K562 (cell line): ENCODE data around the gene COL4A2. TPM values are rescaled to one million over a fixed set of nuclear protein-coding genes. Genes with fewer than 3 reads are reported as not detected.

ENCODE experiments used
- ATAC-seq: fragments of 200-7000 bp; cut with Tn5 transposase; 3 replicates; pipeline ENCODE4 v1.9.1; 2020; ENCODE audit warnings: moderate library complexity
- BruUV-seq: library from RNA; stranded (reverse); fragments of 400-500 nt; replicated peaks from 2 replicates; lab custom pipeline; 2021; lab: Mats Ljungman, UMichigan
- CTCF ChIA-PET: fragments of 300-600 bp; formaldehyde crosslinking; extraction: SDS; loops from one replicate; lab custom pipeline; 2021; ENCODE audit warnings: low intra/inter-chr PET ratio; lab: Yijun Ruan, JAX
- POLR2A ChIA-PET: fragments of 300-600, 350-650 bp; sonication (Branson Sonifier 250); formaldehyde crosslinking; extraction: SDS; loops from one replicate; lab custom pipeline; 2021; ENCODE audit warnings: antibody characterized with exemption, inconsistent platforms; lab: Yijun Ruan, JAX
- DNase-seq, 4 experiments: peaks; one replicate each; pipeline versions ENCODE4 v3.0.0 to v3.0.0-alpha.2; 2011 to 2018; ENCODE audit warnings: low spot score in 3 of 4, mixed read lengths in 3 of 4; ENCODE audit errors: extremely low read depth in 1 of 4
- FAIRE-seq: peaks from 2 replicates; lab custom pipeline; 2011; peaks lifted over from hg19 to GRCh38; lab: Jason Lieb, UNC
- H2AFZ ChIP-seq: 2 replicates; pipeline ENCODE4 v1.6.0; 2011; ENCODE audit warnings: low read depth, low read length, control low read depth, inconsistent platforms
- H3K27ac ChIP-seq: fragments of 200-600 bp; 3 replicates; pipeline ENCODE4 v1.8.0; 2011; ENCODE audit warnings: low read depth, mild to moderate bottlenecking, control low read depth, inconsistent platforms, low read length, moderate library complexity, mixed read lengths; ENCODE audit errors: extremely low read depth
- H3K27me3 ChIP-seq, 2 experiments: fragments of 300-600 bp in 1 of 2; 2 replicates in 1 of 2; 3 replicates in 1 of 2; pipeline versions ENCODE4 v1.6.0 to v1.8.0; 2011; ENCODE audit warnings: inconsistent platforms in 2 of 2, low read length in 2 of 2, mild to moderate bottlenecking in 1 of 2, mixed read lengths in 1 of 2, moderate library complexity in 1 of 2; ENCODE audit not compliant: control insufficient read depth in 2 of 2, insufficient read depth in 2 of 2
- H3K36me3 ChIP-seq: fragments of 300-600 bp; 3 replicates; pipeline ENCODE4 v1.8.0; 2011; ENCODE audit warnings: mild to moderate bottlenecking, low read length, inconsistent platforms; ENCODE audit not compliant: control insufficient read depth, insufficient read depth
- H3K4me1 ChIP-seq, 2 experiments: fragments of 200-600 bp in 1 of 2; replicated peaks in 1 of 2; 2 replicates in 1 of 2; 3 replicates in 1 of 2; pipeline versions ENCODE4 v1.5.1 to v1.8.0; 2011; ENCODE audit warnings: inconsistent platforms in 2 of 2, low read length in 2 of 2, mild to moderate bottlenecking in 1 of 2, mixed read lengths in 1 of 2, moderate library complexity in 1 of 2; ENCODE audit not compliant: control insufficient read depth in 2 of 2, insufficient read depth in 2 of 2
- H3K4me2 ChIP-seq: 2 replicates; pipeline ENCODE4 v1.6.1; 2011; ENCODE audit warnings: low read length, control low read depth, inconsistent platforms, mixed read lengths; ENCODE audit not compliant: insufficient read depth
- H3K4me3 ChIP-seq: fragments of 200-600 bp; sonication (generic), shearing (Covaris generic); 2 replicates; pipeline ENCODE4 v1.5.1; 2016; ENCODE audit warnings: control low read depth, inconsistent platforms
- H3K79me2 ChIP-seq: fragments of 200-600 bp; 3 replicates; pipeline ENCODE4 v1.8.0; 2011; ENCODE audit warnings: low read length, inconsistent platforms; ENCODE audit not compliant: control insufficient read depth, insufficient read depth
- H3K9ac ChIP-seq, 2 experiments: 2 replicates each; pipeline versions ENCODE4 v1.6.0 to v1.6.1; 2011; ENCODE audit warnings: low read depth in 2 of 2, low read length in 2 of 2, control low read depth in 1 of 2, inconsistent platforms in 1 of 2, mild to moderate bottlenecking in 1 of 2, mixed read lengths in 1 of 2; ENCODE audit not compliant: insufficient read depth in 1 of 2
- H3K9me1 ChIP-seq: one replicate; pipeline ENCODE4 v1.6.0; 2011; ENCODE audit warnings: inconsistent platforms, mild to moderate bottlenecking, low read length, moderate library complexity; ENCODE audit not compliant: control insufficient read depth, insufficient read depth
- H3K9me3 ChIP-seq: replicated peaks from 2 replicates; pipeline ENCODE4 v1.5.1; 2011; ENCODE audit warnings: low read depth, low read length, inconsistent platforms; ENCODE audit not compliant: control insufficient read depth, insufficient read depth
- H4K20me1 ChIP-seq: replicated peaks from 2 replicates; pipeline ENCODE4 v1.6.1; 2011; ENCODE audit warnings: low read length, inconsistent platforms, mixed read lengths; ENCODE audit not compliant: control insufficient read depth, insufficient read depth
- CHD4 ChIP-seq: fragments of 200-600 bp; sonication (generic); IDR thresholded peaks from 3 replicates; pipeline ENCODE4 v1.6.1; 2012; ENCODE audit warnings: low read depth, mild to moderate bottlenecking, mixed read lengths, low read length, inconsistent platforms; ENCODE audit not compliant: insufficient read depth, insufficient replicate concordance, poor library complexity, severe bottlenecking
- HMGN3 ChIP-seq: IDR thresholded peaks from 2 replicates; pipeline ENCODE4 v1.6.1; 2011; ENCODE audit warnings: borderline replicate concordance, low read depth, mild to moderate bottlenecking, mixed read lengths, low read length; ENCODE audit not compliant: insufficient read length; ENCODE audit errors: extremely low read depth
- TEAD2 ChIP-seq: fragments of 450-650 bp; IDR thresholded peaks from 2 replicates; pipeline ENCODE4 v1.6.1; 2016; ENCODE audit warnings: missing genetic modification characterization, control low read depth, missing compliant biosample characterization
- TFAM ChIP-seq: fragments of 250-450 bp; sonication (Bioruptor Pico); conservative IDR thresholded peaks from 2 replicates; pipeline ENCODE4 v1.5.0; 2021; ENCODE audit warnings: mild to moderate bottlenecking, moderate library complexity
- ZNF146 ChIP-seq: IDR thresholded peaks from one replicate; pipeline ENCODE4 v1.6.1; 2018; ENCODE audit warnings: missing compliant biosample characterization; ENCODE audit not compliant: unreplicated experiment
- ZNF217 ChIP-seq: sonication (generic); formaldehyde crosslinking; IDR thresholded peaks from 2 replicates; pipeline ENCODE4 v1.8.0; 2022; ENCODE audit warnings: mild to moderate bottlenecking, missing genetic modification reagents
- WGBS: fragments of 100-300 bp; shearing (Covaris generic); methylation state at CpG from one replicate; pipeline ENCODE4 v1.1.6; 2016; ENCODE audit warnings: low coverage, mixed read lengths; ENCODE audit not compliant: insufficient coverage; ENCODE audit errors: missing lambda C conversion rate; 5-methylcytosine and 5-hydroxymethylcytosine counted together
- in situ Hi-C: fragments of 300-500 bp; cut with MboI; formaldehyde crosslinking; loops from 4 replicates; pipeline ENCODE4 v1.15.0; 2018; ENCODE audit warnings: inconsistent platforms, mixed read lengths
- intact Hi-C: fragments of 100-400 bp; cut with micrococcal nuclease; formaldehyde crosslinking; loops from 2 replicates; pipeline ENCODE4 v1.14.2; 2022
- polyA plus RNA-seq, 8 experiments: library from polyadenylated mRNA; depleted of rRNA in 4 of 8; stranded (reverse) in 5 of 8; unstranded in 3 of 8; fragments of >200 nt; fragmentation: Nextera tagmentation in 2 of 8; fragmentation: Illumina TruSeq in 1 of 8; extraction: Ambion mirVana in 2 of 8; extraction: Trizol in 1 of 8; gene quantifications; 2 replicates each; pipeline versions ENCODE4 v1.2.1 to v1.2.3, GENCODE V29; 2011 to 2014; ENCODE audit warnings: inconsistent platforms in 1 of 8, missing spikeins in 1 of 8
- total RNA-seq, 7 experiments: library from RNA; depleted of rRNA in 6 of 7; stranded (reverse); fragments of >200 nt in 6 of 7; fragmentation: Illumina TruSeq in 2 of 7; extraction: Trizol in 2 of 7; gene quantifications; 2 replicates each; pipeline versions ENCODE4 v1.2.1 to v1.2.3, GENCODE V29; 2011 to 2021; ENCODE audit warnings: low replicate concordance in 1 of 7
- TF ChIP-seq, protein P1 (sequence below): fragments of 250-450 bp; sonication (Bioruptor Pico); IDR thresholded peaks from 2 replicates; pipeline ENCODE4 v1.4.0; 2020; ENCODE audit warnings: mild to moderate bottlenecking
- TF ChIP-seq, protein P2 (sequence below): fragments of 450-650 bp; formaldehyde crosslinking; IDR thresholded peaks from 2 replicates; pipeline ENCODE4 v1.4.0; 2020; ENCODE audit warnings: mild to moderate bottlenecking, mixed read lengths

COL4A2 gene
- total and polyA plus RNA-seq, 9 of the 15 experiments (the other 6 are each of a cell fraction or from before 2014, with no cell fraction given): 0.13 to 15.2 (median 8.1) TPM

DNA sequence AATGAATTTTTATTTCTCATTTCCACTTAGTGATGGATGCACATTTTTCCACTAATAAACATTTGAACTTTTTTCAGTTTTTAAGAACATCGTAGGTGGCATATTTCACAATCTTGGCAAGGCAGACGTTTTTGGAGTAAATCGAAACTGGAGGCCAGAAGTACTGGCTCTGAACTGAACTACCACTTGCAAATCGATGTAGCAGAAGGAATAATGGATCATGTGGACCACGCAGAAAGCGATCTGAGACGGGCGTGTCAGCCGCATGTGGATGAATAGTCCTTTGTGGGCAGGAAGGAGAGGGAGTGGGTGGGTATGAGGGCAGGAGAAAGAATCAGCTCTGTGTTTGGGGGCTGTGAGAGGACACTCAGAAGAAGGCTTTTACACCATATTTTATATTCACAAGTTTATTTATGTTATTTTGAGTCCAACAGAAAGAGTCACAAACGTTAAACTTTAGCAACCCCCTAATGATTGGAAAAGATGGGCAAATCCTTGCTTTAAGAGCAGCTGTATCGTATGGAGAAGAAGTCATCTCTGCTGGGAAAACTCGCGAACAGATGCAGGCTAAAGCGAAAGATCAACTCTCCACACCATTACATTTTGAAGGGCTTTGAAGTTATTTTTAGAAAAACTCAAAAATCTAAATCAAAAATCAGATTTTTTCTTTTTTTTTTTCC is 90.5 kb downstream of the COL4A2 start:
- Histone ChIP-seq H3K9me3 (no peaks in the 10 kb centered on the region), H3K9ac (no peak overlapping the region), H3K36me3 (no peaks in the 10 kb centered on the region), H3K79me2 (no peaks in the 10 kb centered on the region), H3K4me3 (no peak overlapping the region), H3K4me2 (no peak overlapping the region), H4K20me1 (no peaks in the 10 kb centered on the region), H3K9me1 (no peaks in the 10 kb centered on the region), H2AFZ (no peak overlapping the region), H3K27ac (no peak overlapping the region), H3K27me3 (peaks cover 4 to 15% of the 10 kb centered on the region in 2 experiments; a peak in 4 of 5 replicates), H3K4me1 (no peaks in the 10 kb centered on the region)
- BruUV-seq: no TSS peak
- DNase-seq: no peak
- WGBS: under 1% methylated on average over 14 of the region's 14 CpGs
- in situ Hi-C loops: no loop called here
- TF ChIP-seq, protein P1, sequence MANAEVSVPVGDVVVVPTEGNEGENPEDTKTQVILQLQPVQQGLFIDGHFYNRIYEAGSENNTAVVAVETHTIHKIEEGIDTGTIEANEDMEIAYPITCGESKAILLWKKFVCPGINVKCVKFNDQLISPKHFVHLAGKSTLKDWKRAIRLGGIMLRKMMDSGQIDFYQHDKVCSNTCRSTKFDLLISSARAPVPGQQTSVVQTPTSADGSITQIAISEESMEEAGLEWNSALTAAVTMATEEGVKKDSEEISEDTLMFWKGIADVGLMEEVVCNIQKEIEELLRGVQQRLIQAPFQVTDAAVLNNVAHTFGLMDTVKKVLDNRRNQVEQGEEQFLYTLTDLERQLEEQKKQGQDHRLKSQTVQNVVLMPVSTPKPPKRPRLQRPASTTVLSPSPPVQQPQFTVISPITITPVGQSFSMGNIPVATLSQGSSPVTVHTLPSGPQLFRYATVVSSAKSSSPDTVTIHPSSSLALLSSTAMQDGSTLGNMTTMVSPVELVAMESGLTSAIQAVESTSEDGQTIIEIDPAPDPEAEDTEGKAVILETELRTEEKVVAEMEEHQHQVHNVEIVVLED (CRISPR knock-in tag): no peak
- no peak for TF ChIP-seq HMGN3
- TF ChIP-seq TEAD2: no peak
- TF ChIP-seq, protein P2, sequence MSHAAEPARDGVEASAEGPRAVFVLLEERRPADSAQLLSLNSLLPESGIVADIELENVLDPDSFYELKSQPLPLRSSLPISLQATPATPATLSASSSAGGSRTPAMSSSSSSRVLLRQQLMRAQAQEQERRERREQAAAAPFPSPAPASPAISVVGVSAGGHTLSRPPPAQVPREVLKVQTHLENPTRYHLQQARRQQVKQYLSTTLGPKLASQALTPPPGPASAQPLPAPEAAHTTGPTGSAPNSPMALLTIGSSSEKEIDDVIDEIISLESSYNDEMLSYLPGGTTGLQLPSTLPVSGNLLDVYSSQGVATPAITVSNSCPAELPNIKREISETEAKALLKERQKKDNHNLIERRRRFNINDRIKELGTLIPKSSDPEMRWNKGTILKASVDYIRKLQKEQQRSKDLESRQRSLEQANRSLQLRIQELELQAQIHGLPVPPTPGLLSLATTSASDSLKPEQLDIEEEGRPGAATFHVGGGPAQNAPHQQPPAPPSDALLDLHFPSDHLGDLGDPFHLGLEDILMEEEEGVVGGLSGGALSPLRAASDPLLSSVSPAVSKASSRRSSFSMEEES (CRISPR knock-in tag): no peak
- TF ChIP-seq ZNF217 (CRISPR knock-in tag): no peak
- TF ChIP-seq CHD4: no peak
- TF ChIP-seq TFAM: no peak
- TF ChIP-seq ZNF146 (CRISPR knock-in tag): no peak
- CTCF ChIA-PET: no interaction called here
- intact Hi-C loops: no loop called here
- FAIRE-seq: no peak
- ATAC-seq: no peak
- POLR2A ChIA-PET: no interaction called here
